GM18507 (cell line): Measurements from ENCODE around the gene ZNF503.
"Not testable (repeated sequence)": the region's sequence is repeated elsewhere in the genome, so short reads cannot be mapped to it uniquely, and the experiment has no call there.

Source experiments
- DNase-seq: peaks from one replicate; pipeline ENCODE4 v3.0.0; 2011; ENCODE audit warnings: low read depth; ENCODE audit not compliant: insufficient read length; ENCODE audit errors: extremely low spot score
- FAIRE-seq: peaks from 2 replicates; lab custom pipeline; 2011; peaks lifted over from hg19 to GRCh38; lab: Jason Lieb, UNC

Gene ZNF503

GRCh38 chr10:75396631-75397495, 4.7 kb downstream of the ZNF503 start:
- DNase-seq (no peak), FAIRE-seq (no peak)

DNA sequence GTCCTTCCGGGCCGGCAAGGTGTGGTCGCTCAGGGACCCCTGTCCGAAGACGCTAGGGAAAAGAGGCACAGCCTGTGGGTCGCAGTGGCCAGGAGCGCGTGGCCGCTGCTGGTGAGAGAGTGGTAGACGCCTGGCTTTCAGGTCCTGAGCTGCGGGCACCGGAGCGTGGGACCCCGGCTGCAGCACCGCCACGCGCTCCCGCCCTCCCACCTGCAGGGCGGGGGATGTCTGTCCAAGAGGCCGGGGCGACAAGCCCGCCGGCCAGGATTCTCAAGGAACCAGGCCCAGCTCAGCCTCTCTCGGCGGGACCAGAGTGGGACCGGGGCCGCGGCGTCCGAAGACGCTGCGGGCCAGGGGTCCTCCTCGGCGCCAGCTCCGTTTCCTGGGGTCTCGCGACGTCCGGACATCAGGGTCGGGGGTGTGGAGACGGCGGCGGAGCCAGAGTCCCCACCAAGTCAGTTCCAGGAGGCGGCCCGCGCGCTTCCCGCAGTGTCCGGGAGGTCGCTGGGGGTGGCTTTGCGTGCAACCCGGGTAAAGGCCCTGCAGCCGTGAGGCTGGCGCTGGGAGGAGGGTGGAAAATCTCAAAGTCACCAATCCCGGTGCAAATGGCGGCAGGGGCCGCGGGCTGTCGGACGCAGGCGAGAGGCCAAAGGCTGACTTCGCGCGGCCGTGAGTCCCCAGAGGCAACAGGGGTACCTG, 5.5 kb downstream of the ZNF503 start:
- FAIRE-seq (no peak), DNase-seq (no peak)

DNA sequence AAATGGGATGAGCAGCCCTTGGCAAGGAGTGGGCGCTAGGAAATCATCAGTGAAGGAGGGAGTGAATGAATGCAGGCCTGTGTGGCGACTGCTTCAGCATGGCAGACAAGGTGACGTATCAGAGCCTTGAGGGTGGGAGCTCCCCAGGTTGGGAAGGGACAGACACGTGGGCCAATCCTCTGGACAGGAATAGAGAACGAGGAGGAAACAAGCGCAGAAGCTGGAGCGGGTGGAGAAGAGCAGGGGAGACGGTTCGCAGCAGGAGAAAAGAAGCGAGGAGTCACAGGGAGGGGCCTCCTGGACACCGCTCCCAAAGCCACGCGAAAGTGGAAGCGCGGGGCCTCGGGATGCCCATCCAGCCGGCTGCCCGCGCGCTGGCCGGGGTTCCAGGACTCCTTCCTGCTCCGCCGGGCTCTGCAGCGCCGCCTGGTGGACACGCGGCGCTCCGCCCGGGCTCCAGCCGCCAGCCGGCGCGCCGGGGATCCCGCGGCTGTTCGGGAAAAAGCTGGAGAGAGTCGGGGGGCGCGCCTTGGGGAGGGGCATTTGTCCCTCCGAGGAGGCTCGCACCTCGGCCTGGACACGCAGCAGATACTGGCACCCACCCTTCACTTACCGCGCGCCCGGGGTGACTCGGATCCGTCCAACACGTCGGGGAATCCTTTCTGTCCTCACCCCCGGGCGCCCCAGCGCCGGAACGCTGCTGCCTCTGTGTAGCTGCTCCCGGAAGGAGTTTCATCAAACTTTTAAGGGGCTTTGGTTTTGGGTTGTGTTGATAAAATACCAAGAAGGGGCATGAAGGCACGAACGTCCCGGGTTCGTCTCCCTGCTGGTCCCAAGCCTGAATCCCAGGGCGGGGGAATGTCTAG, 6.3 kb downstream of the ZNF503 start:
- no peak for FAIRE-seq
- DNase-seq = no peak

DNA sequence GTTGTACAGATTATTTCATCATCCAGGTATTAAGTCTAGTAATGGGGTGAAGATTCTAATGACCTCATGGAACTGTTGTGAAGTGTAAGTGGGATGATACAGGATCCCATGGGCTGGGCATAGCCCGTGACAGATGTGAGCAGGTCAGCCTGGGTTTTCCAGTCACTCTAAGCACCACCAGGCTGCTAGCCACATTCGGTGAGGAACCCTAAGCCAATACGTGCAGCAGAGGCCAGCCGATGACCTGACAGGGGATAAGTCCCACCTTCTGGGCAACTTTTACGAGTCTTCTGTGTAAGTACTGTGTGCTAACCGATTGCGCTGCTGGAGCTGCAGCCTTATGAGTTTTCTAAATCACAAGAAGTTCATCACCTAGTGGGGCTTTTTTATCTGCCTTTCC, 7.3 kb downstream of the ZNF503 start:
- DNase-seq (no peak), FAIRE-seq (no peak)

GRCh38 chr10:75392744-75393143, 8.8 kb downstream of the ZNF503 start:
- DNase-seq = no peak
- no peak for FAIRE-seq

DNA sequence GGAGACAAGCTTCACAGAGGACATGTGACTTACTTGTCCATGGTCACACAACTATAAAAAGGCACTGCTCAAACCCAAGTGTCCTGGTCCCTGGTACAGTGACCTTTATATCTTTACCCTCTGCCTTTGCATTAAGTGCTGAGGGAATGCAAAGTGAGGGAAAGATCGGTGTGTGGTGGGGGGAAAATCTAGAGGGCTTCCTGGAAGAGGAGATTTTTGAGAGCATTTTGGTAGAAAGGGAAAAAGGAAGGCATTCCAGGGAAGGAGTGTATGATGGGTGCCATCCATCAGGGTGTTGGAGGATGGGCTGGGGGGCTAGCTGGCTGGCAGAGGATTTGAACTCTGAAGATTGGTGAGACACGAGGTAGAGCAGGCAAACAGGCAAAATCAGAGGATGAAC, 9.3 kb downstream of the ZNF503 start:
- no peak for FAIRE-seq
- no peak for DNase-seq

- FAIRE-seq = no peak
Measured at GRCh38 chr10:75390178-75390577, 11.4 kb downstream of the ZNF503 start.

GRCh38 chr10:75388082-75388481, 13.5 kb downstream of the ZNF503 start:
- no peak for DNase-seq
- no peak for FAIRE-seq

More at GRCh38 chr10:75390178-75390577, 11.4 kb downstream of the ZNF503 start:
- no peak for DNase-seq

DNA sequence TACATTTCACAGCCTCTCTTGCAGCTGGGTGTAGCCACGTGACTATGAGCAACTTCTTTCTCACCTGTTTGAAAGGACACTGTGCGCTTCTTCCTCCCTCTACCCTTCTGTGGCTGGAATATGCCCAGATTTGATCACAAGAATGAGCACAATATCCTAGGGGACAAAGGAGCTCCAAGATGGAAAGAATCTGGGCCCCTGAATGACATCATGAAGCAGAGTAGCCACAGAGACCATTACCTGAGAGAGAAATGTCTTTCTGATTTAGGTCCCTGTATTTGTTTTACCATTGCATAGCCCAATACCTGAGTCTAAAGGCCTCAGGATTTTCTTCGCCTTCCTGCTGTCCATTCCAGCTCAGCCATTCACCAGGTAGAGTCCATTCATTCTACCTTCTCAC, 15.4 kb downstream of the ZNF503 start:
- FAIRE-seq (no peak), DNase-seq (no peak)

DNA sequence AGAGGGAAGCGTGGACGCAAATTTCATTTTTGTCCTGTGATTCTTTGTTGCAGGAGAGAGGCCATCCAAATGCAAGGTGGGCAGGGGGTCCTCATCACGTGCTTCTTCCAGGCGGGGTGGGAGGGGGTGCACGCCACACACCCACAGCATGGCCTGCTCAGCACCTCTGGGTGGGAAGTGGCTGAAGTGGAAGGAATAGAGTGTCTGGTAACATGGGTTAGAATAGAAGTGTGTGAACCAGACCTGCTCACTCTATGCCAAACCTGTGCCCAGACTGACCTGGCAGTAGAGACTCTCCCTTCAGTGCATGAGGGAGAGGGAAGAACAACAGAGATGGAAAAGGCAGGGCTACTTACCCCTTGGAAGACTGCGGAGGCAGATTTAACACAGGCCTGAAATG, 21.7 kb downstream of the ZNF503 start:
- FAIRE-seq (no peak), DNase-seq (no peak)

DNA sequence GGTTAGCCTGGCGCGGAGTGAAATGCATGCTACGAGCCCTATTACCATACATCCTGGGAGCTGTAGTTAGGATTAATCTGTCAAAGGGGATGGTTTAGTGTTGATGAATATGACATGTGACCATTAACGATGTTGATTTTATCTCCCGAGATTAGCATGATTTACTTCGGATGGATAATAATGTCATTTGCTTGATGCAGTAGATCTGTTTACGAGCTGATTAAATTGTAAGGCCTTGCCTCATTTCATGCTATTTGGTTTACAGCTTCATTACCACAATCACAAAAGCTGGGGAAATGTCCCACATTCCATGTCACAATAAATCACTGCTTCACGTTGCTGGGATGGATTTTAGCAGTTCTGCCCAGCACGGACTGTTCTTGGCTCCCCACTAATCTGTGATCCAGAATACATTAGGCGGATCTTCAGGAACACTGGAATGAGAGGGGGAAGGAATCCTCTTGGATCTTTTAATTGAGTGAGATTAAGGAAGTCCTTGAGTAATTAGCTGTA, 22.3 kb downstream of the ZNF503 start:
- FAIRE-seq = no peak
- no peak for DNase-seq

DNA sequence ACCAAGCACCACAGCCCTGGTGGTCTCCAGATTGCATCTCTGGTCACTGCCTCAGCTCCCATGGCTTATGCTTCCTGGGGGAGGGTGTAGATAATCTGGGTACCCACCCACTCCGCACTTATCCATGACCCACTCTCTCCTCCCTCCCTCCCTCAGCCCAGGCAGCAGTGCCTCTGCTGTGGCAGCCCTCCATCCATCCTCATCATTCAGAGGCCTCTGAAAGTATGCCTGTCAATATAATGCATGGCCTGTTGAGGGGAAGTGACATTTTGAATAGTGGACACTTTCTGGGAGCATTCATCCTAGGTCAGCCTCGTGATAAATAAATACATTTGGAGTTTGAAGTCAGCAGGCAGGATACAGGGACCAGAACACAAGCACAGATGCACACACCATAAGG, 23.2 kb downstream of the ZNF503 start:
- FAIRE-seq = no peak
- DNase-seq = no peak

DNA sequence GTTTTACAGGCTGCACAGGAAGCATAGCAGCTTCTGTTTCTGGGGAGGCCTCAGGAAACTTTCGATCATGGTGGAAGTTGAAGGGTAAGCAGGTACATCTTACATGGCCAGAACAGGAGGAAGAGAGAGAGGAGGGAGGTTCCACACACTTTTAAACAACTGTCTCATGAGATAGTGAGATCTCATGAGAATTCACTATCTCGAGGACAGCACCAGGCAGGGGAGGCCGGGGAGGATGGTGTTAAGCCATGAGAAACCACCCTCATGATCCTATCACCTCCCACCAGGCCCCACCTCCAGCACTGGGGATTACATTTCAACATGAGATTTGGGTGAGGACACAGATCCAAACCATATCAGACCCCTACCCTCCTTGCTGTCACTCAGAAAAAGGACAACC, 23.7 kb downstream of the ZNF503 start:
- FAIRE-seq = no peak

GRCh38 chr10:75375838-75376237, 25.7 kb downstream of the ZNF503 start:
- FAIRE-seq (peak; percentile 54), DNase-seq (peak; percentile 30)

More for the DNA sequence above, 23.7 kb downstream of the ZNF503 start:
- DNase-seq = no peak

GRCh38 chr10:75371010-75371409, 30.6 kb downstream of the ZNF503 start:
- DNase-seq = no peak
- FAIRE-seq = no peak

- not testable (repeated sequence) for FAIRE-seq, DNase-seq
Measured at GRCh38 chr10:75369838-75370237, 31.7 kb downstream of the ZNF503 start.

- no peak for FAIRE-seq
Measured at GRCh38 chr10:75367901-75368300, 33.7 kb downstream of the ZNF503 start.

GRCh38 chr10:75367021-75367487, 34.5 kb downstream of the ZNF503 start:
- no peak for FAIRE-seq

More at GRCh38 chr10:75367901-75368300, 33.7 kb downstream of the ZNF503 start:
- no peak for DNase-seq

GRCh38 chr10:75363431-75363830, 38.1 kb downstream of the ZNF503 start:
- DNase-seq = no peak
- FAIRE-seq = no peak

More at GRCh38 chr10:75367021-75367487, 34.5 kb downstream of the ZNF503 start:
- no peak for DNase-seq
